ENCODE data around the gene BATF3. TPM values are rescaled to one million over a fixed set of nuclear protein-coding genes. Genes with fewer than 3 reads are reported as not detected.

The BATF3 gene
- polyA plus RNA-seq, 2 of the 4 experiments (the other 2 are of a cell fraction), result 6.4 to 8.9 TPM

GRCh38 chr1:212699104-212699624 is 476 bp downstream of the BATF3 start (continued):
- no peak for TF ChIP-seq ELK1 (IDR thresholded peaks at IDR 0.05; ENCODE audit: low read depth, low read length)
- peak; percentile 33 to 71; a peak in 4 of 5 replicates for TF ChIP-seq RAD21 (conservative IDR thresholded peaks at IDR 0.05 in 1 of 2, IDR thresholded peaks at IDR 0.05 in 1 of 2)
- TF ChIP-seq BCL3 (IDR thresholded peaks at IDR 0.05), result no peak
- no peak for TF ChIP-seq CBX2 (IDR thresholded peaks at IDR 0.05; ENCODE audit: borderline replicate concordance, low read depth)
- TF ChIP-seq REST (IDR thresholded peaks at IDR 0.05), result no peak
- TF ChIP-seq POLR2A (IDR thresholded peaks at IDR 0.05; ENCODE audit: low read length), result 0 out of 2 replicates have a peak, but pooled peaks have one; percentile 17
- TF ChIP-seq HOXB13 (CRISPR knock-in tag; IDR thresholded peaks at IDR 0.05; ENCODE audit: low read depth), result no peak
- TF ChIP-seq GATA3 (IDR thresholded peaks at IDR 0.05; ENCODE audit: borderline replicate concordance), result no peak
- TF ChIP-seq RCOR1 (IDR thresholded peaks at IDR 0.05; ENCODE audit: low read depth, low read length), result no peak
- no peak for TF ChIP-seq NR3C1 (IDR thresholded peaks at IDR 0.05)
- TF ChIP-seq MAX (IDR thresholded peaks at IDR 0.05), result peak; percentile 96
- TF ChIP-seq HDAC2 (IDR thresholded peaks at IDR 0.05), result no peak
- peak; percentile 84 for TF ChIP-seq CTCF (IDR thresholded peaks at IDR 0.05)
- TF ChIP-seq NFE2L2 (conservative IDR thresholded peaks at IDR 0.05; ENCODE audit: low read length), result no peak
- TF ChIP-seq E2F6 (IDR thresholded peaks at IDR 0.05; ENCODE audit: borderline replicate concordance, low read depth), result peak; percentile 84
- no peak for TF ChIP-seq SREBF2 (IDR thresholded peaks at IDR 0.05)
- 0 out of 2 replicates have a peak, but pooled peaks have one; percentile 53 for TF ChIP-seq EHF (CRISPR knock-in tag; IDR thresholded peaks at IDR 0.05)
- TF ChIP-seq RFX5 (IDR thresholded peaks at IDR 0.05), result no peak
- no peak for TF ChIP-seq CBX8 (IDR thresholded peaks at IDR 0.05)
- peak; percentile 66; the same call in 1 of the 2 replicates for TF ChIP-seq HOXB5 (CRISPR knock-in tag; IDR thresholded peaks at IDR 0.05)
- no peak for TF ChIP-seq EP300 (IDR thresholded peaks at IDR 0.05)
- no peak for TF ChIP-seq RARB (CRISPR knock-in tag; IDR thresholded peaks at IDR 0.05)
- TF ChIP-seq NPAS2 (CRISPR knock-in tag; IDR thresholded peaks at IDR 0.05; ENCODE audit: borderline replicate concordance), result peak; percentile 63; the same call in 1 of the 2 replicates
- no peak for TF ChIP-seq CHD2 (IDR thresholded peaks at IDR 0.05; ENCODE audit: low read length, partially characterized antibody)
- TF ChIP-seq KDM5A (IDR thresholded peaks at IDR 0.05), result no peak
- peak; percentile 83 for TF ChIP-seq ATOH8 (CRISPR knock-in tag; IDR thresholded peaks at IDR 0.05; ENCODE audit: low read depth)
- peak; percentile 73 for TF ChIP-seq SMC3 (IDR thresholded peaks at IDR 0.05)
- peak; percentile 64 for TF ChIP-seq BHLHE40 (IDR thresholded peaks at IDR 0.05; ENCODE audit: low read depth, low read length)
- no peak for TF ChIP-seq FOSB (CRISPR knock-in tag; IDR thresholded peaks at IDR 0.05)
